Activated CD4-positive, alpha-beta T cell treated with anti-CD3 and anti-CD28 coated beads, Interleukin-2, Interleukin-4, amounts not matched to agents 100 ng/mL and 50 ng/mL, durations not matched to agents 16 hours and 8 hours (primary cell): ENCODE measurements around the gene ZBTB1.
"Not testable (repeated sequence)": the region's sequence is repeated elsewhere in the genome, so short reads cannot be mapped to it uniquely, and the experiment has no call there.

Experiments
- DNase-seq: peaks from one replicate; pipeline ENCODE4 v3.0.0-alpha.2; 2020; ENCODE audit warnings: low spot score

ZBTB1 gene

GRCh38 chr14:64569646-64570045 lies 65.1 kb downstream of the ZBTB1 start:
- not testable (repeated sequence) for DNase-seq

- DNase-seq, result no peak
Observed at GRCh38 chr14:64572386-64573104, 68.0 kb downstream of the ZBTB1 start.

- DNase-seq, result no peak
Observed at GRCh38 chr14:64573109-64573508, 68.5 kb downstream of the ZBTB1 start.
